Choroid plexus epithelial cell (primary cell): ENCODE data around the gene GPR158.

Source experiments
- DNase-seq: peaks from one replicate; pipeline ENCODE4 v3.0.0-alpha.2; 2010; ENCODE audit warnings: low read depth
- H3K4me3 ChIP-seq: 2 replicates; pipeline ENCODE4 v1.5.1; 2011; ENCODE audit warnings: low read depth, mild to moderate bottlenecking, control low read depth, low read length, moderate library complexity
- CTCF ChIP-seq: conservative IDR thresholded peaks from 2 replicates; pipeline ENCODE4 v1.5.1; 2011; ENCODE audit warnings: low read depth, mild to moderate bottlenecking, control low read depth, inconsistent platforms, low read length, moderate library complexity

Gene GPR158

GRCh38 chr10:25493122-25493893, 318.5 kb downstream of the GPR158 start:
- DNase-seq = peak; percentile 95
- no peak overlapping the region for H3K4me3 ChIP-seq
- TF ChIP-seq CTCF = no peak

- no peak for TF ChIP-seq CTCF
- DNase-seq = no peak
- H3K4me3 ChIP-seq = no peak overlapping the region
Measured at GRCh38 chr10:25497246-25497645, 322.4 kb downstream of the GPR158 start.

- TF ChIP-seq CTCF = no peak
- DNase-seq = no peak
Measured at GRCh38 chr10:25498645-25499044, 323.8 kb downstream of the GPR158 start.

GRCh38 chr10:25501912-25502311, 327.1 kb downstream of the GPR158 start:
- no peak for DNase-seq
- no peak for TF ChIP-seq CTCF
- H3K4me3 ChIP-seq = no peak overlapping the region

More at GRCh38 chr10:25498645-25499044, 323.8 kb downstream of the GPR158 start:
- H3K4me3 ChIP-seq = no peak overlapping the region

GRCh38 chr10:25502453-25502852, 327.7 kb downstream of the GPR158 start:
- H3K4me3 ChIP-seq = no peak overlapping the region
- TF ChIP-seq CTCF = no peak
- DNase-seq = no peak

GRCh38 chr10:25504306-25504705, 329.5 kb downstream of the GPR158 start:
- H3K4me3 ChIP-seq = no peak overlapping the region
- no peak for DNase-seq
- TF ChIP-seq CTCF = no peak

GRCh38 chr10:25504838-25505237, 330.0 kb downstream of the GPR158 start:
- no peak overlapping the region for H3K4me3 ChIP-seq
- TF ChIP-seq CTCF = no peak
- DNase-seq = no peak
